ENCODE data around the gene DSTN. TPM values are rescaled to one million over a fixed set of nuclear protein-coding genes. Genes with fewer than 3 reads are reported as not detected.

The DSTN gene
- total and polyA plus RNA-seq, 4 donors = 174 to 405 (median 314) TPM

DNA sequence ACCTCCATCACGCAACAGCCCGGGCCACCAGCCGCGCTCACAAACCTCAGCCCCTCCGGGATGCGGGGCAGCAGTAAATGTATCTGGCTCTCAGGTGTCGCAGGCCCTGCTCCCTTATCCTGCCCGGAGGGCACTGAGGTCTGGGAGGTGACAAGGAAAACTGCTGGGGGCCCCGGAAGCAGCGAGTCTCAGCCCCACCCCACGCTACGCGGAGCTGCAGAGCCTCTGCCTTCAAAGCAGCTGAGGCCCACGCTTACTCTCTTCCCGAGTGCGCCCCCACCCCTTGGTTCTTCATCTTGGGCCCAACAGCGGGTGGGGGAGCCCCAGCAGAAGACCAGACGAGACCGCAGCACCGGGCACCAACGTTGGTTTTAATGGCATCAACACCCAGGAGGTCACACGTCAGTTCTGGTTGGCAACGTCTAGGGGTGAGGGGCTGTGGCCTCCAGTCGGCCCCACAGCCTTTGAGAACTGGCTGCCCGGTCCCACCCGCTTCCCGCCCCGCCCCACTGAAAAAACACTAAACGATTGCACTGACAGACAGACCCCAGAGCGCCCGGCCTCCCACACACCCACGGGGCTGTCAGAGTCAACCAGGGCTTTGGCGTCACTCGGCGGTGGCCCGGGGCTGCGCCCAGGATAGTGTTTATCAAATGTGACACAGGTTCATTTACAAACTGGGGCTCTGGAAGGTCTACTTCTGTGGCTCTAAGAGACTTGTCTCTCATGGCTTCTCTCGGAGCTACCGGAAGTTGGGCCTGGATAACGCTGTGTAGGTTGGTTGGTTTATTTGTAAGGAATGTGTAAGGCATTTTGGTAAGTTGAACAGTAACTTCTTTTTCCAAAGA lies 43.7 kb downstream of the DSTN start:
- Histone ChIP-seq H3K27me3 (ENCODE audit: control insufficient read depth, insufficient read depth, low read length) (no peaks in the 10 kb centered on the region), H3K27ac (ENCODE audit: low read depth, low read length) (no peak overlapping the region), H3K4me3 (ENCODE audit: low read depth, low read length) (no peak overlapping the region), H3K9me3 (ENCODE audit: control insufficient read depth, insufficient read depth, low read length) (no peaks in the 10 kb centered on the region), H3K36me3 (ENCODE audit: control insufficient read depth, insufficient read depth, low read length) (peaks cover 86% of the 10 kb centered on the region), H3K4me1 (ENCODE audit: control insufficient read depth, insufficient read depth, low read length) (peaks cover 36% of the 10 kb centered on the region)
- no peak for DNase-seq (ENCODE audit: low read depth in 4 of 6, low spot score in 6 of 6)
- 90% methylated on average over 34 of the region's 40 CpGs for WGBS (ENCODE audit: insufficient coverage)

DNA sequence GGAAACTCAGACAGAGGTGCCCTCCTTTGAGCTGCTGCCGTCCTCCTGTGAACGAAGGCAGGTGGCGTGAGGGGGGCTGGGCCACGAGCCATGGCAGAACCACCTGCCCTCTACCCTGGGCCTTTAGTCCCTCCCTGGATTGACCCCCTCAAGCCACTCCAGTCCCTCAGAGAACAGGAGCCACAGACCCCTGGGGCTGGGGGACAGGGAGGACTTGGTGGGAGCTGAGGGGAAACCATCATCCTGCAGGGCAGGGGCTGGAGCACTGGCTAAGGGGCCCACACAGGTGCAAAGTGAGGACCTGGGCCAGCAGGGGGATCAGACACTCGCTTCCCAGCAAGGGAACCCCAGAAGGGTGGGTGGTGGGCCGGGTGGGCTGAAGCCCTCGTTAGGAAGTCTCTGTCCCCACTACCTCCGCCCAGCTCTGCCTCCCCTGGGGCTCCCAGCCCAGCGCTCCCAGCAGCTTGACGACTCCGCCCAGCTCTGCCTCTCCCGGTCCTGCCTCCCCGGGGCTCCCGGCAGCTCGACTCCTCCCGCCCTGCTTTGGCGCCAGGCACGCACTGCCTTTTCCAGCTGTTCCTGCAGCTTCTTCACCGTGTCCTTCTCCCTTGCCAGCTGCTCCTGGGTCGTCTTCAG lies 44.4 kb downstream of the DSTN start:
- no peaks in the 10 kb centered on the region for H3K9me3 ChIP-seq (ENCODE audit: control insufficient read depth, insufficient read depth, low read length)
- H3K27me3 ChIP-seq (ENCODE audit: control insufficient read depth, insufficient read depth, low read length) = no peaks in the 10 kb centered on the region
- peaks cover 89% of the 10 kb centered on the region for H3K36me3 ChIP-seq (ENCODE audit: control insufficient read depth, insufficient read depth, low read length)
- WGBS (ENCODE audit: insufficient coverage) = 58% methylated on average over 20 of the region's 20 CpGs
- H3K4me3 ChIP-seq (ENCODE audit: low read depth, low read length) = no peak overlapping the region
- H3K4me1 ChIP-seq (ENCODE audit: control insufficient read depth, insufficient read depth, low read length) = peaks cover 36% of the 10 kb centered on the region
- DNase-seq (ENCODE audit: low read depth in 4 of 6, low spot score in 6 of 6) = no peak
- no peak overlapping the region for H3K27ac ChIP-seq (ENCODE audit: low read depth, low read length)

DNA sequence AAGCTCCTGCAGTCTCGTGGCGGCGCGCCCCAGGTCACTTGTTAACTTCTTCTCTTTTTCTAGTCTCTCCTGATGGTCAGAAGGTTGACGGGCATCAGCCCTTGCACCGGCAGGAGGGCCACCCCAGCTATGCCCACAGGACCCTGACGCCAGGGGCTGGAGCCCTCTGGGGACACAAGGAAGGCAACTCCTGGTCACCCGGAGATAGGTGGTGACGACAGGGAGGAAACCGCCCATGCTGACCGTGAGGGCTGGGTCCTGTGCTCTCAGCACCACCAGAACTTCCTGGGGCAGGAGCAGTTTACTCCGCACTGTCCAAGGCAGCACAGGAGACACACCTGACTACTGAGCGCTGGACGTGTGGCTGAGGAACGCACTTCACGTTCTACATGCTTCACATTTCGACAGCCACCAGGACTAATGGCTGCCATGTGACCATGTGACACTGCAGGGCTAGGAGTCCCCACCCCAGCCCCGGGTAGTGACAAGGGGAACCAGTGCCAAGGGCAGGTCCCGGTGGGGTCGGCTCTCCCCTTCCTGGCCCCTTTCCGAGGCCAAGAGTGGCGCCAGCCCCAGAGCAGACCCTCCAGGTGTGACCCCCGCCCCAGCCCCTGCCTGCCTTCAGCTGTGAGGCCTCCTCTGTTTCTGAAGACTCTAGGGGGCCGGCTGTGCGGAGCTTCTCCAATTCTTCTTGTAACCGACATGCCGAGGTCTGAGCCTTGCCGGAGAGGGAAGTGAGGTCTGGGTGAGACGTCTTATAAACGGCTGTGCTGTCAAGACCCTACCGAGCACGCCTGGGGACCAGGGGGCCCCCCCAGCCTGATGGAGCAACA lies 45.2 kb downstream of the DSTN start:
- 73% methylated on average over 31 of the region's 32 CpGs for WGBS (ENCODE audit: insufficient coverage)
- Histone ChIP-seq H3K27ac (ENCODE audit: low read depth, low read length) (no peak overlapping the region), H3K27me3 (ENCODE audit: control insufficient read depth, insufficient read depth, low read length) (no peaks in the 10 kb centered on the region), H3K36me3 (ENCODE audit: control insufficient read depth, insufficient read depth, low read length) (peaks cover 95% of the 10 kb centered on the region), H3K4me1 (ENCODE audit: control insufficient read depth, insufficient read depth, low read length) (peaks cover 36% of the 10 kb centered on the region), H3K9me3 (ENCODE audit: control insufficient read depth, insufficient read depth, low read length) (no peaks in the 10 kb centered on the region), H3K4me3 (ENCODE audit: low read depth, low read length) (no peak overlapping the region)
- DNase-seq (ENCODE audit: low read depth in 4 of 6, low spot score in 6 of 6) = no peak

DNA sequence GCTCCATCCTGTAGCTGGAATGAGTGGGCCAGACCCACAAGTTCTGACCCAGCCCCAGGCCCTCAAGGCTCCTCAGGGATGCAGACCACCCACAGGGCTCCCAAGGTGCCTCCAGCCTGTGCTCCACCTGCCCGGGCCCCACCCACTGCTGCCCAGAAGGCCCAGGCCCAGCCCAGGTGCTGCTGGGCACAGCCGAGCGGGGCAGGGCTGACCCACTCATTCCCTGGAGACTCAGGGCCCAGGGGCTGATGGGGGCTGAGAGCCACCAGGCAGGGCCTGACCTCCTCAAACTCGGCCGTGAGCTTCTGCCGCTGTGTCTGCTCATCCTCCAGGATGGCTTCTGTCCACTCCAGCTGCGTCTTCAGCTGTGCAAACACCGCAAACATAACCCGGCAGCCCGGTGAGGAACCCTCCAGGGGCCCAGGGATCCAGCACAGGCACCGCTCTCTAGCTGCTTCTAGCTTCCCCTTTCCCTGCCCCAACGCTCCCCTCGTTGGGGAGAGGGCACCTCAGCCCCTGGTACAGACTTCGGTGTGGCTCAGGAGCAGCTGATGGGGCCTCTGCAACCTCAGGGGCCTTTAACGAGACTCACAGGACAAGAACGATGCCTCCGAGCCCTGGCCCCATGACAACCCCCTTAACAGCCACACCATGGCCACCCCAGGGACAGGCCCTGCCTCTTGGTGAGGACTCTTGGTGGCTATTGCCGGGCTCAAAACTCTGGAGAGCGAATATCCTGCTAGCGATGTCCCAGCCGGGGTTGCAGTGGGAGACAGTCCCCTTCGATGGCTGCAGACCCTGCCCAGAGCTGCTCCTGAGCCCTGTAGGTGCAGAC lies 46.0 kb downstream of the DSTN start:
- WGBS (ENCODE audit: insufficient coverage) = 77% methylated on average over 22 of the region's 22 CpGs
- Histone ChIP-seq H3K4me3 (ENCODE audit: low read depth, low read length) (no peak overlapping the region), H3K9me3 (ENCODE audit: control insufficient read depth, insufficient read depth, low read length) (no peaks in the 10 kb centered on the region), H3K27me3 (ENCODE audit: control insufficient read depth, insufficient read depth, low read length) (no peaks in the 10 kb centered on the region), H3K4me1 (ENCODE audit: control insufficient read depth, insufficient read depth, low read length) (peaks cover 36% of the 10 kb centered on the region), H3K27ac (ENCODE audit: low read depth, low read length) (no peak overlapping the region), H3K36me3 (ENCODE audit: control insufficient read depth, insufficient read depth, low read length) (peaks cover 98% of the 10 kb centered on the region)
- DNase-seq (ENCODE audit: low read depth in 4 of 6, low spot score in 6 of 6) = no peak

DNA sequence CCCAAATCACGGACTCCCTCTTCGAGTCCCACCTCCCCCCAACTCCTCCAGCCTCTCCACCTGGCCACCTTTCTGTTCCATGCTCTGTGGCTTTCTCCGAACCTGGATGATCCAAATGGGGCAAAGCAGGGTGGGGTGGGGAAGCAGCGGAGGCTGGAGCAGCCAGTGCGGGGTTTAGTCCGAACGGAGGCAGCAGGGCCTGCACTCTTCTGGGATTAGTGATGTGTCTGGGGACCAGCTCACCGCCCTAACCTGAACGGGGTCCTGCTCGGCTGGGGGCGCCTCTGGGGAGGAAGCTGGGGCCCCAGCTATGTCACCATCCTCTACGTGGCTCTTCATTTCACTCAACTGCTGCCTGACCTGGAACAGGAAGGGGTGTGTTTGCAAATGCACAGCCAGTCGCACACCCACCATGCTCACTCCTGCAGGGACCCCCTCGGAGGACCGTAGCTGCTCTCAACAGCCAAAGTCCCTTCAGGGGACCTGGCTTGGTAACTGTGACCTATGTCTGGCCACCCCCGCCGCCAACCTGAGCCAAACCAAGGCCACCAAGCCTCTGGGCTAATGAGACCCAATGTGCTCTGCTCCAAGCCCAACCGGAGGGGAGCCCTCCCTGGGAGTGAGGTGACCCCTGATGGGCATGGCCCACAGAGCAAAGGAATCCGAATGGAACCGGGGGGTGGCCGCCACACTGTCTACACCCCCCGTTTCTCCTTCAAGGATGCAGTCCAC lies 46.8 kb downstream of the DSTN start:
- 94% methylated on average over 16 of the region's 22 CpGs for WGBS (ENCODE audit: insufficient coverage)
- peaks cover 36% of the 10 kb centered on the region for H3K4me1 ChIP-seq (ENCODE audit: control insufficient read depth, insufficient read depth, low read length)
- peaks cover 98% of the 10 kb centered on the region for H3K36me3 ChIP-seq (ENCODE audit: control insufficient read depth, insufficient read depth, low read length)

DNA sequence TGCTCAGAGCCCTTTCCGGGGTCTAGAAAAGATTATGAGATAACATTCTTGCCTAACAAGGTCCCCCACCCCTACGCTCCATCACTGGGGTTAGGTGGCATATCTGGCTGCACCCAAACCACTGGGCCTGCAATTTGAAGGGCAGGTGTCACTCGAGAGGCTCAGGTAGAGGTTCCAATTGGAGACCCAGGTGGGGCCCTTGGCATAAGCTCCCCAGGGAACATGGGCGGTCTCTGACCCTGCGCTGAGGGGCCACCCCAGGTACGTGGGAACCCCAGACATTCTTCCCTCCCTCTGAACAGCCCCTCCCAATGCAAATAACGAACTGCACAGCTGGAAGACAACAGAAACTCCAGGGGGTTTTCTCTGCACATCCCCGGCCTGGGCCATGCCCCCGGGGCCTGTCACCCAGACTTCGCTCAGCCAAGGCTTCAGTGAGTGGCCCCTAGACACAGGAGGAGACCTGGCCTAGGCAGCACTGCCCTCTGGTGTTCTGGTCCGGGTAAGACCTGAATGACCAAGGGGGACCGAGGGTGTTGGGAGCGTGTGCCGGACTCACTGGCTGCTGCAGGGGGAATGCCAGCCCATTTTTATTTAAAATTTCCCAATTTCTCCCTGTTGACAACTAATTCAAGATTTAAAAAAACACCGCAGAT lies 47.5 kb downstream of the DSTN start:
- 63% methylated on average over 12 of the region's 15 CpGs for WGBS (ENCODE audit: insufficient coverage)
- no peak overlapping the region for H3K27ac ChIP-seq (ENCODE audit: low read depth, low read length)
- no peak overlapping the region for H3K4me3 ChIP-seq (ENCODE audit: low read depth, low read length)
- no peaks in the 10 kb centered on the region for H3K27me3 ChIP-seq (ENCODE audit: control insufficient read depth, insufficient read depth, low read length)
- peaks cover 98% of the 10 kb centered on the region for H3K36me3 ChIP-seq (ENCODE audit: control insufficient read depth, insufficient read depth, low read length)
- H3K4me1 ChIP-seq (ENCODE audit: control insufficient read depth, insufficient read depth, low read length) = peaks cover 32% of the 10 kb centered on the region
- peak in 4 of 6 donors; percentile 11 to 71 (median 50) for DNase-seq (ENCODE audit: low read depth in 4 of 6, low spot score in 6 of 6)
- H3K9me3 ChIP-seq (ENCODE audit: control insufficient read depth, insufficient read depth, low read length) = no peaks in the 10 kb centered on the region

More for the DNA sequence above, 46.8 kb downstream of the DSTN start:
- no peaks in the 10 kb centered on the region for H3K27me3 ChIP-seq (ENCODE audit: control insufficient read depth, insufficient read depth, low read length)
- no peak overlapping the region for H3K27ac ChIP-seq (ENCODE audit: low read depth, low read length)
- DNase-seq (ENCODE audit: low read depth in 4 of 6, low spot score in 6 of 6) = no peak
- no peak overlapping the region for H3K4me3 ChIP-seq (ENCODE audit: low read depth, low read length)
- H3K9me3 ChIP-seq (ENCODE audit: control insufficient read depth, insufficient read depth, low read length) = no peaks in the 10 kb centered on the region

DNA sequence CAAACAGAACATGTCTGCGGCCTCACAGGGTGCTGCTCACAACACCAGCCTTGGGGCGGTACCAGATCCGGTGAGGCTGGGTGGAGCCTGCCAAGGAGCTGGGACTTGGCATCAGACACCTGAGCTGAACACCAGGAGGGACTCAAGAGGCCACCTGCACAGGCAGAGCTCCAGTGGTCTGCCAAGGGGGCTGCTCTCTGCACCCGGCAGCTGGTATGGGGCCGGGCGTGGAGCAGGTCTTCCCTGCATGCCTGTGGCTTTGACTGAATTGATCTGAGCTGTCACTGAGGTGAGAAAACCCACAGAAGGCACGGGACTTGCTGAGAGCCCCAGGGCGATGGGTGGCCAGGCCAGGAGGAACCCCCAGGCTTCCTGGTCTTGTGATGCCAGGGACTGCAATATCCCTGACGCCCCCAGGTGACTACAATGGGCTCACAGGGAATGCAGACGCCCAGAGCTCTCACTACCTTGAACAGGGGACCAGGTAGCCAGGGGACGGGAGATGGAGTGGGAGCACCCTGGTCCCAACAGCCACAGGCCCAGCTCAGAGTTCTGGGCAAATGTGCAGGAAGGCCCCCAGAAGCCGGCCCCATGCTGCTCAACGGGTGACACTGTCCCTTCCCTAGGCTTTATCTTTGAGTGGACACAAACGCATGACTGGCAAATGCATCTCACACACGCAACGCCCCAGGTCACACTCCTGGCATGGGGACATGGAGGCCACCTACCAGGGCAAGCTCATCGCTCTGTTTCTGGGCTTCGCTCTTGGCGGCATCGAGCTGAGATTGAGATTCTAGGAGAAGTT lies 48.2 kb downstream of the DSTN start:
- H3K27ac ChIP-seq (ENCODE audit: low read depth, low read length) = no peak overlapping the region
- no peak for DNase-seq (ENCODE audit: low read depth in 4 of 6, low spot score in 6 of 6)
- peaks cover 31% of the 10 kb centered on the region for H3K4me1 ChIP-seq (ENCODE audit: control insufficient read depth, insufficient read depth, low read length)
- 93% methylated on average over 18 of the region's 20 CpGs for WGBS (ENCODE audit: insufficient coverage)
- peaks cover 99% of the 10 kb centered on the region for H3K36me3 ChIP-seq (ENCODE audit: control insufficient read depth, insufficient read depth, low read length)
- no peak overlapping the region for H3K4me3 ChIP-seq (ENCODE audit: low read depth, low read length)
- H3K9me3 ChIP-seq (ENCODE audit: control insufficient read depth, insufficient read depth, low read length) = no peaks in the 10 kb centered on the region
- H3K27me3 ChIP-seq (ENCODE audit: control insufficient read depth, insufficient read depth, low read length) = no peaks in the 10 kb centered on the region

DNA sequence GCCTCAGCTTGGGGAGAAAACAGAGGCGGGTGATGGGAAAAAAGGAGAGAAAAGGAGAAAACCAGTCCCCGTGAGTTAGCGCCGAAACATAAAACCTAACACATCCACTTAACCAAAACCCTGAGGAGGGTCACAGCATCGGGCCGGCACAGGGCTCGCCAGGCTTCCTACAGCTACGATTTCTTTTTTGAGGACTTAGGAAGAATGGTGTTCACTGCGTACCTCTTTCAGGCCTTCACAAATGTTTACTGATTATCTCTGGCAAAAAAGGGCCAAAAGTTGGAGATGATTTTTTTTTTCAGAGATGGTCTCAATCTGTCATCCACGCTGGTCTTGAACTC lies 48.8 kb downstream of the DSTN start:
- H3K27ac ChIP-seq (ENCODE audit: low read depth, low read length) = no peak overlapping the region
- 100% methylated on average over 1 of the region's 10 CpGs for WGBS (ENCODE audit: insufficient coverage)
- no peaks in the 10 kb centered on the region for H3K27me3 ChIP-seq (ENCODE audit: control insufficient read depth, insufficient read depth, low read length)
- DNase-seq (ENCODE audit: low read depth in 4 of 6, low spot score in 6 of 6) = no peak
- H3K4me1 ChIP-seq (ENCODE audit: control insufficient read depth, insufficient read depth, low read length) = peaks cover 30% of the 10 kb centered on the region
- H3K36me3 ChIP-seq (ENCODE audit: control insufficient read depth, insufficient read depth, low read length) = peaks cover 99% of the 10 kb centered on the region
- H3K4me3 ChIP-seq (ENCODE audit: low read depth, low read length) = no peak overlapping the region
- H3K9me3 ChIP-seq (ENCODE audit: control insufficient read depth, insufficient read depth, low read length) = no peaks in the 10 kb centered on the region
